MCF 10A (cell line): ENCODE data around the gene HOGA1. TPM values are rescaled to one million over a fixed set of nuclear protein-coding genes. Genes with fewer than 3 reads are reported as not detected.

ENCODE experiments used
- BruUV-seq: library from RNA; stranded (reverse); fragments of 400-500 nt; replicated peaks from 2 replicates; lab custom pipeline; 2021; lab: Mats Ljungman, UMichigan
- CTCF ChIA-PET: fragments of 300-600 bp; sonication (Branson Sonifier 250); formaldehyde crosslinking; extraction: SDS; loops from one replicate; lab custom pipeline; 2021; ENCODE audit warnings: antibody characterized with exemption, inconsistent platforms; lab: Yijun Ruan, JAX
- POLR2A ChIA-PET: fragments of 300-600, 350-650 bp; sonication (Branson Sonifier 250); formaldehyde crosslinking; extraction: SDS; loops from one replicate; lab custom pipeline; 2020; ENCODE audit warnings: antibody characterized with exemption, inconsistent platforms; lab: Yijun Ruan, JAX
- DNase-seq: peaks from one replicate; pipeline ENCODE4 v3.0.0-alpha.2; 2018; ENCODE audit not compliant: unreplicated experiment
- H3K27ac Mint-ChIP-seq: one replicate; pipeline ENCODE4 v1.8.0; 2022; ENCODE audit warnings: mild to moderate bottlenecking, low read depth, mixed read lengths; ENCODE audit not compliant: unreplicated experiment
- H3K27me3 Mint-ChIP-seq: one replicate; pipeline ENCODE4 v1.8.0; 2022; ENCODE audit warnings: mixed read lengths; ENCODE audit not compliant: insufficient read depth, unreplicated experiment
- H3K36me3 Mint-ChIP-seq: one replicate; pipeline ENCODE4 v1.8.0; 2022; ENCODE audit warnings: mild to moderate bottlenecking, moderate library complexity, mixed read lengths; ENCODE audit not compliant: insufficient read depth, unreplicated experiment
- H3K4me1 Mint-ChIP-seq: one replicate; pipeline ENCODE4 v1.8.0; 2022; ENCODE audit warnings: mixed read lengths; ENCODE audit not compliant: insufficient read depth, unreplicated experiment
- H3K4me3 Mint-ChIP-seq: one replicate; pipeline ENCODE4 v1.8.0; 2022; ENCODE audit warnings: mild to moderate bottlenecking, moderate library complexity, mixed read lengths; ENCODE audit not compliant: unreplicated experiment
- H3K9me3 Mint-ChIP-seq: one replicate; pipeline ENCODE4 v1.8.0; 2022; ENCODE audit warnings: mixed read lengths; ENCODE audit not compliant: unreplicated experiment
- intact Hi-C: fragments of 100-400 bp; cut with micrococcal nuclease; formaldehyde crosslinking; loops from 2 replicates; pipeline ENCODE4 v1.14.1; 2022
- total RNA-seq: library from RNA; stranded (reverse); gene quantifications from 2 replicates; pipeline ENCODE4 v1.2.3, GENCODE V29; 2022
- TF ChIP-seq, protein P1 (sequence below): fragments of 200-600 bp; IDR thresholded peaks from one replicate; pipeline ENCODE4 v1.8.0; 2022; ENCODE audit warnings: antibody characterized with exemption, mild to moderate bottlenecking; ENCODE audit not compliant: unreplicated experiment

Gene HOGA1
- total RNA-seq, 1 experiment from 2014 or later: 1.7 TPM

DNA sequence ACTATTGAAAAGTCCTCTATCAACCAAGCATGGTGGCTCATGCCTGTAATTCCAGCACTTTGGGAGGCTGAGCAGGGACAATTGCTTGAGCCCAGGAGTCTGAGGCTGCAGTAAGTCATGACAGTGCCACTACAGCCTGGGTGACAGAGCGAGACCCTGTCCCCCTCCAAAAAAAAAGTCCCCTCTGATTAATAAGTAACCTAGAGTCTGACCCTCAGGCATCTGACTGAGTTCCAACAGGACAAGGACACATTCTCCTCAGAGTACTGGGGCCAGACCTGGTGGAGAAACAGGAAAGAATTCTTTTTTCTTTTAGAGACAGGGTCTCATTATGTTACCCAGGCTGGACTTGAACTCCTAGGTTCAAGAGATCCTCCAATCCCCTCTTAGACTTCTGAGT lies 39.1 kb downstream of the HOGA1 start:
- no peak for DNase-seq
- Mint-ChIP-seq H3K4me1 (no peaks in the 10 kb centered on the region), H3K9me3 (no peaks in the 10 kb centered on the region), H3K27ac (no peak overlapping the region), H3K36me3 (peaks cover 6% of the 10 kb centered on the region), H3K4me3 (no peak overlapping the region), H3K27me3 (no peaks in the 10 kb centered on the region)
- TF ChIP-seq, protein P1, sequence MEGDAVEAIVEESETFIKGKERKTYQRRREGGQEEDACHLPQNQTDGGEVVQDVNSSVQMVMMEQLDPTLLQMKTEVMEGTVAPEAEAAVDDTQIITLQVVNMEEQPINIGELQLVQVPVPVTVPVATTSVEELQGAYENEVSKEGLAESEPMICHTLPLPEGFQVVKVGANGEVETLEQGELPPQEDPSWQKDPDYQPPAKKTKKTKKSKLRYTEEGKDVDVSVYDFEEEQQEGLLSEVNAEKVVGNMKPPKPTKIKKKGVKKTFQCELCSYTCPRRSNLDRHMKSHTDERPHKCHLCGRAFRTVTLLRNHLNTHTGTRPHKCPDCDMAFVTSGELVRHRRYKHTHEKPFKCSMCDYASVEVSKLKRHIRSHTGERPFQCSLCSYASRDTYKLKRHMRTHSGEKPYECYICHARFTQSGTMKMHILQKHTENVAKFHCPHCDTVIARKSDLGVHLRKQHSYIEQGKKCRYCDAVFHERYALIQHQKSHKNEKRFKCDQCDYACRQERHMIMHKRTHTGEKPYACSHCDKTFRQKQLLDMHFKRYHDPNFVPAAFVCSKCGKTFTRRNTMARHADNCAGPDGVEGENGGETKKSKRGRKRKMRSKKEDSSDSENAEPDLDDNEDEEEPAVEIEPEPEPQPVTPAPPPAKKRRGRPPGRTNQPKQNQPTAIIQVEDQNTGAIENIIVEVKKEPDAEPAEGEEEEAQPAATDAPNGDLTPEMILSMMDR: no peak
- ChIA-PET CTCF (interaction anchor here (1.3 to 6.2 kb wide), 2 partner anchors 10 to 217 kb away, joined by 3 to 38 read pairs; no protein-coding TSS in a partner anchor), POLR2A (interaction anchor here (0.7 to 1.7 kb wide), 4 partner anchors 9 to 52 kb away, joined by 3 to 8 read pairs (median 4); partner anchors contain the start of gene HOGA1)
- BruUV-seq: no TSS peak
- intact Hi-C loops: no loop called here

GRCh38 chr10:97627731-97628130 lies 43.5 kb downstream of the HOGA1 start:
- no peaks in the 10 kb centered on the region for H3K36me3 Mint-ChIP-seq
- CTCF ChIA-PET: interaction anchor here (1.0 to 1.4 kb wide), 4 partner anchors 9 to 94 kb away, joined by 3 to 7 read pairs (median 4); partner anchors contain the start of gene ANKRD2
- intact Hi-C loops: no loop called here
- H3K27ac Mint-ChIP-seq: no peak overlapping the region
- no peak for DNase-seq
- TF ChIP-seq, protein P1: no peak
- no peaks in the 10 kb centered on the region for H3K4me1 Mint-ChIP-seq
- no TSS peak for BruUV-seq
- no peaks in the 10 kb centered on the region for H3K9me3 Mint-ChIP-seq
- H3K27me3 Mint-ChIP-seq: no peaks in the 10 kb centered on the region
- POLR2A ChIA-PET: interaction anchor here (1.4 kb wide), 1 partner anchor 12 kb away, joined by 4 read pairs; the partner anchor contains the start of gene PI4K2A
- no peak overlapping the region for H3K4me3 Mint-ChIP-seq

GRCh38 chr10:97628228-97628627 lies 44.0 kb downstream of the HOGA1 start:
- POLR2A ChIA-PET: no interaction called here
- no peak for DNase-seq
- Mint-ChIP-seq H3K9me3 (no peaks in the 10 kb centered on the region), H3K4me3 (no peak overlapping the region), H3K27ac (no peak overlapping the region), H3K4me1 (no peaks in the 10 kb centered on the region), H3K27me3 (no peaks in the 10 kb centered on the region), H3K36me3 (no peaks in the 10 kb centered on the region)
- intact Hi-C loops: no loop called here
- BruUV-seq: no TSS peak
- TF ChIP-seq, protein P1: no peak
- CTCF ChIA-PET: interaction anchor here (0.6 to 1.4 kb wide), 4 partner anchors 10 to 164 kb away, joined by 3 to 4 read pairs (median 3); no protein-coding TSS in a partner anchor

DNA sequence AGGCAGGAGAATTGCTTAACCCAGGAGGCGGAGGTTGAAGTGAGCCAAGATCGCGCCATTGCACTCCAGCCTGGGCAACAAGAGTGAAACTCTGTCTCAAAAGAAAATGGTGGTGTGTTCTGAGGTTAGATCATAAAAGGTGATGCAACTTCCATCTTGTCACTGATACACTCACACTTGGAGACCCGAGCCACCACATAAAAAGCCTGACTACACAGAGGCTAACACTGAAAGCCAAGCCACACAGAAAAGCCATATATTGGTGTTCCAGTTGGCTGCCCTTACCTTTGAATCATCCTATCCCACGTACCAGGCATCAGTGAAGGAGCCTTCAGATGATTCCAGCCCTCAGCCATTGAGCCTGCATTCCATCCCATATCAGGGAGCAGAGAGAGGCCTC lies 45.1 kb downstream of the HOGA1 start:
- no peaks in the 10 kb centered on the region for H3K36me3 Mint-ChIP-seq

More for the DNA sequence above, 45.1 kb downstream of the HOGA1 start:
- intact Hi-C loops: no loop called here
- no peaks in the 10 kb centered on the region for H3K9me3 Mint-ChIP-seq
- no peaks in the 10 kb centered on the region for H3K27me3 Mint-ChIP-seq
- H3K27ac Mint-ChIP-seq: no peak overlapping the region
- no TSS peak for BruUV-seq
- POLR2A ChIA-PET: interaction anchor here (1.5 kb wide), 1 partner anchor 11 kb away, joined by 5 read pairs; no protein-coding TSS in a partner anchor
- TF ChIP-seq, protein P1: no peak
- CTCF ChIA-PET: interaction anchor here (1.1 to 1.5 kb wide), 2 partner anchors 50 to 62 kb away, joined by 3 to 4 read pairs; no protein-coding TSS in a partner anchor
- H3K4me1 Mint-ChIP-seq: no peaks in the 10 kb centered on the region
- DNase-seq: no peak
- no peak overlapping the region for H3K4me3 Mint-ChIP-seq
